GM23338 (cell line): ENCODE results near the gene SLC35F2. TPM values are rescaled to one million over a fixed set of nuclear protein-coding genes. Genes with fewer than 3 reads are reported as not detected.

Source experiments
- ATAC-seq: fragments of 200-7000 bp; cut with Tn5 transposase; 3 replicates; pipeline ENCODE4 v1.9.1; 2020
- DNase-seq: peaks from one replicate; pipeline ENCODE4 v3.0.0-alpha.2; 2015; ENCODE audit warnings: low spot score
- H2AFZ ChIP-seq: fragments of 200-600 bp; sonication (generic); 2 replicates; pipeline ENCODE4 v1.8.0; 2016; ENCODE audit warnings: antibody characterized with exemption, mild to moderate bottlenecking, moderate library complexity
- H3F3A ChIP-seq: fragments of 200-600 bp; sonication (generic); replicated peaks from 2 replicates; pipeline ENCODE4 v1.8.0; 2017; ENCODE audit warnings: antibody characterized with exemption, mixed run types, low read depth
- H3K27ac ChIP-seq: fragments of 200-600 bp; sonication (generic); 2 replicates; pipeline ENCODE4 v1.6.1; 2016; ENCODE audit warnings: low read depth
- H3K27me3 ChIP-seq: fragments of 200-600 bp; sonication (generic); 2 replicates; pipeline ENCODE4 v1.8.0; 2016; ENCODE audit warnings: mild to moderate bottlenecking, mixed run types, moderate library complexity; ENCODE audit not compliant: insufficient read depth
- H3K36me3 ChIP-seq: fragments of 200-600 bp; sonication (generic); 2 replicates; pipeline ENCODE4 v1.8.0; 2016; ENCODE audit warnings: mild to moderate bottlenecking; ENCODE audit not compliant: insufficient read depth
- H3K4me1 ChIP-seq: fragments of 200-600 bp; sonication (generic); 2 replicates; pipeline ENCODE4 v1.8.0; 2016; ENCODE audit warnings: mild to moderate bottlenecking, moderate library complexity; ENCODE audit not compliant: insufficient read depth
- H3K4me2 ChIP-seq: fragments of 200-600 bp; sonication (generic); 2 replicates; pipeline ENCODE4 v1.7.1; 2017; ENCODE audit warnings: mixed run types
- H3K4me3 ChIP-seq: fragments of 200-600 bp; sonication (generic); 2 replicates; pipeline ENCODE4 v1.6.1; 2016; ENCODE audit warnings: mixed run types
- H3K79me2 ChIP-seq: fragments of 200-600 bp; sonication (generic); replicated peaks from 2 replicates; pipeline ENCODE4 v1.8.0; 2017; ENCODE audit warnings: mild to moderate bottlenecking; ENCODE audit not compliant: insufficient read depth
- H3K9me2 ChIP-seq: fragments of 200-600 bp; sonication (generic); 2 replicates; pipeline ENCODE4 v1.8.0; 2017; ENCODE audit not compliant: insufficient read depth
- H4K20me1 ChIP-seq: fragments of 200-600 bp; sonication (generic); replicated peaks from 2 replicates; pipeline ENCODE4 v1.8.0; 2017; ENCODE audit warnings: mild to moderate bottlenecking; ENCODE audit not compliant: insufficient read depth
- H3K27ac Mint-ChIP-seq: 2 replicates; pipeline ENCODE4 v1.8.0; 2020; ENCODE audit warnings: inconsistent platforms, mild to moderate bottlenecking, moderate library complexity, mixed read lengths
- H3K27me3 Mint-ChIP-seq: 3 replicates; pipeline ENCODE4 v1.8.0; 2022; ENCODE audit warnings: low read depth, mild to moderate bottlenecking, moderate library complexity, mixed read lengths, inconsistent platforms; ENCODE audit not compliant: insufficient read depth, poor library complexity
- H3K36me3 Mint-ChIP-seq: 3 replicates; pipeline ENCODE4 v1.8.0; 2021; ENCODE audit warnings: low read depth, mild to moderate bottlenecking, inconsistent platforms, moderate library complexity, mixed read lengths
- H3K4me1 Mint-ChIP-seq: 3 replicates; pipeline ENCODE4 v1.8.0; 2020; ENCODE audit warnings: mild to moderate bottlenecking, inconsistent platforms, mixed read lengths
- H3K4me3 Mint-ChIP-seq: 3 replicates; pipeline ENCODE4 v1.8.0; 2021; ENCODE audit warnings: moderate library complexity, mild to moderate bottlenecking, inconsistent platforms, mixed read lengths
- H3K9me3 Mint-ChIP-seq: 3 replicates; pipeline ENCODE4 v1.8.0; 2020; ENCODE audit warnings: moderate library complexity, mild to moderate bottlenecking, inconsistent platforms, mixed read lengths
- CREB1 ChIP-seq: fragments of 250-450 bp; sonication (Bioruptor Pico); IDR thresholded peaks from 2 replicates; pipeline ENCODE4 v1.5.0; 2020; ENCODE audit warnings: low read depth, mild to moderate bottlenecking, moderate library complexity
- CTCF ChIP-seq, 2 experiments: fragments of 200-600 bp in 1 of 2; sonication (generic) in 1 of 2; conservative IDR thresholded peaks; 2 replicates each; pipeline versions ENCODE4 v1.5.1 to v1.6.1; 2016 to 2017; ENCODE audit warnings: antibody characterized with exemption in 2 of 2, low read depth in 2 of 2, mild to moderate bottlenecking in 2 of 2, moderate library complexity in 1 of 2
- ETS1 ChIP-seq: IDR thresholded peaks from 2 replicates; pipeline ENCODE4 v1.6.1; 2016; ENCODE audit warnings: antibody characterized with exemption
- EZH2 ChIP-seq: fragments of 200-600 bp; sonication (generic); IDR thresholded peaks from one replicate; pipeline ENCODE4 v1.8.0; 2017; ENCODE audit warnings: antibody characterized with exemption, mild to moderate bottlenecking, low read depth; ENCODE audit not compliant: unreplicated experiment
- EZH2phosphoT487 ChIP-seq: fragments of 200-600 bp; sonication (generic); IDR thresholded peaks from one replicate; pipeline ENCODE4 v1.8.1; 2018; ENCODE audit warnings: antibody characterized with exemption; ENCODE audit not compliant: unreplicated experiment
- JUNB ChIP-seq: IDR thresholded peaks from one replicate; pipeline ENCODE4 v1.6.1; 2016; ENCODE audit warnings: antibody characterized with exemption; ENCODE audit not compliant: unreplicated experiment
- NANOG ChIP-seq: IDR thresholded peaks from 2 replicates; pipeline ENCODE4 v1.6.1; 2016; ENCODE audit warnings: antibody characterized with exemption, borderline replicate concordance
- POLR2AphosphoS5 ChIP-seq: IDR thresholded peaks from 2 replicates; pipeline ENCODE4 v1.6.1; 2016; ENCODE audit warnings: antibody characterized with exemption, low read depth
- REST ChIP-seq: IDR thresholded peaks from one replicate; pipeline ENCODE4 v1.6.1; 2018; ENCODE audit warnings: antibody characterized with exemption; ENCODE audit not compliant: unreplicated experiment
- STAT1 ChIP-seq: IDR thresholded peaks from one replicate; pipeline ENCODE4 v1.6.1; 2016; ENCODE audit warnings: antibody characterized with exemption; ENCODE audit not compliant: unreplicated experiment
- ZNF114 ChIP-seq: fragments of 250-450 bp; sonication (Bioruptor Pico); IDR thresholded peaks from 2 replicates; pipeline ENCODE4 v1.5.0; 2020; ENCODE audit warnings: mild to moderate bottlenecking, moderate library complexity
- ZNF331 ChIP-seq: fragments of 250-450 bp; sonication (Bioruptor Pico); IDR thresholded peaks from 2 replicates; pipeline ENCODE4 v1.5.0; 2020; ENCODE audit warnings: low read depth, mild to moderate bottlenecking, moderate library complexity
- ZNF462 ChIP-seq: fragments of 250-450 bp; sonication (Bioruptor Pico); IDR thresholded peaks from 2 replicates; pipeline ENCODE4 v1.5.0; 2020; ENCODE audit warnings: mild to moderate bottlenecking, moderate library complexity
- polyA plus RNA-seq: library from polyadenylated mRNA; unstranded; fragments of >200 nt; fragmentation: Nextera tagmentation; extraction: Ambion mirVana; gene quantifications from 2 replicates; pipeline ENCODE4 v1.2.1, GENCODE V29; 2016
- total RNA-seq: library from RNA; depleted of rRNA; stranded (reverse); fragments of >200 nt; shearing (Covaris generic); gene quantifications from 2 replicates; pipeline ENCODE4 v1.2.3, GENCODE V29; 2014

The SLC35F2 gene
- total and polyA plus RNA-seq, 2 experiments from 2014 or later: 25.2 to 32.5 TPM

DNA sequence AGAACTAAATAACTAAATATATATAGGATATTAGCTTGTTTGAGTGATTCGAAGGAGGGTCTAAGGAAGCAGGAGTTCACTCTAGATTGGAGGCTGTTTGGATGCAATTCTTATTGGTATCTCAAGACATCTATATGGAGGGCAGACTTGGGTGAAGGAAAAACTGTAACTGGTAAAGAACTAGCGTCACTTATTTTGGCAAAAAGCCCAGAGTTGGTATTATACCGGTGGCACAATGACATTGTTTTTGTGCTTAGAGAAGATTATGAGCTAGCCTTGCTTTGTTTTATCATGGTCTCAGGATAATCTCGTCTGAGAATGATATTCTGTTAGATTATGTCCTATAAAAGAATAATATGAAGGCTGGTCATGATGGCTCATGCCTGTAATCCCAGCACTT lies 6.0 kb upstream of the SLC35F2 start:
- H3K27ac Mint-ChIP-seq: no peak overlapping the region
- H3K27me3 Mint-ChIP-seq: peaks cover 3% of the 10 kb centered on the region
- Histone ChIP-seq H3K27me3 (peaks cover 6% of the 10 kb centered on the region; the same call in 1 of the 2 replicates), H2AFZ (no peak overlapping the region; the same call in 1 of the 2 replicates), H3K79me2 (no peaks in the 10 kb centered on the region), H4K20me1 (no peaks in the 10 kb centered on the region), H3K4me2 (no peak overlapping the region), H3K27ac (no peak overlapping the region), H3K4me1 (peaks cover 9% of the 10 kb centered on the region; the same call in 1 of the 2 replicates), H3K9me2 (no peaks in the 10 kb centered on the region), H3K4me3 (no peak overlapping the region), H3F3A (no peaks in the 10 kb centered on the region), H3K36me3 (no peaks in the 10 kb centered on the region)
- no peak for ATAC-seq
- H3K4me3 Mint-ChIP-seq: no peak overlapping the region
- no peaks in the 10 kb centered on the region for H3K9me3 Mint-ChIP-seq
- peaks cover 4% of the 10 kb centered on the region; the same call in 2 of the 3 replicates for H3K4me1 Mint-ChIP-seq
- H3K36me3 Mint-ChIP-seq: no peaks in the 10 kb centered on the region
- no peak for TF ChIP-seq REST
- no peak for TF ChIP-seq CREB1 (CRISPR knock-in tag)
- TF ChIP-seq EZH2phosphoT487: no peak
- TF ChIP-seq NANOG: no peak
- no peak for TF ChIP-seq EZH2
- TF ChIP-seq JUNB: no peak
- TF ChIP-seq CTCF (conservative IDR thresholded peaks at IDR 0.05; ENCODE audit: low read depth in 2 of 2): no peak
- TF ChIP-seq ZNF462 (CRISPR knock-in tag): no peak
- no peak for TF ChIP-seq ETS1
- no peak for TF ChIP-seq ZNF114 (CRISPR knock-in tag)
- no peak for TF ChIP-seq ZNF331 (CRISPR knock-in tag)
- no peak for TF ChIP-seq POLR2AphosphoS5
- no peak for TF ChIP-seq STAT1
- DNase-seq: no peak
